Breast epithelium (tissue), 4 donors: ENCODE results near the gene RBM4. TPM values are rescaled to one million over a fixed set of nuclear protein-coding genes. Genes with fewer than 3 reads are reported as not detected.

Experiments
- DNase-seq, 2 donors: peaks; one replicate each; pipeline ENCODE4 v3.0.0-alpha.2; 2019; ENCODE audit warnings: low spot score in 2 of 2
- H3K27ac ChIP-seq, 2 donors: fragments of 200-600 bp; sonication (generic) in 1 of 2; one replicate each; pipeline ENCODE4 v1.5.1; 2016 to 2019; ENCODE audit warnings: mild to moderate bottlenecking in 1 of 2
- H3K27me3 ChIP-seq, 2 donors: fragments of 200-600 bp; sonication (generic) in 1 of 2; one replicate each; pipeline versions ENCODE4 v1.5.1 to v1.6.0; 2017 to 2019; ENCODE audit warnings: control low read depth in 1 of 2, mild to moderate bottlenecking in 1 of 2
- H3K36me3 ChIP-seq: fragments of 200-600 bp; one replicate; pipeline ENCODE4 v1.5.1; 2019
- H3K4me1 ChIP-seq, 2 donors: fragments of 200-600 bp; sonication (generic); one replicate each; pipeline ENCODE4 v1.5.1; 2016 to 2019; ENCODE audit warnings: control low read depth in 1 of 2
- H3K4me3 ChIP-seq, 3 donors: fragments of 200-600 bp; sonication (generic); 1 replicate in 2 of 3; 2 replicates in 1 of 3; pipeline ENCODE4 v1.5.1; 2016 to 2019; ENCODE audit warnings: mild to moderate bottlenecking in 3 of 3, moderate library complexity in 2 of 3
- H3K9me3 ChIP-seq, 2 donors: fragments of 200-600 bp; sonication (generic) in 1 of 2; one replicate each; pipeline ENCODE4 v1.5.1; 2016 to 2019; ENCODE audit warnings: control low read depth in 1 of 2
- POLR2A ChIP-seq: fragments of 450-650 bp; IDR thresholded peaks from one replicate; pipeline ENCODE4 v1.6.1; 2016; ENCODE audit warnings: antibody characterized with exemption, mild to moderate bottlenecking, moderate library complexity
- POLR2AphosphoS5 ChIP-seq, 3 donors: sonication (generic); formaldehyde crosslinking; IDR thresholded peaks; one replicate each; pipeline ENCODE4 v1.6.1; 2017; ENCODE audit warnings: antibody characterized with exemption in 3 of 3
- intact Hi-C: fragments of 100-400 bp; cut with DNase I; formaldehyde crosslinking; loops from one replicate; pipeline ENCODE4 v1.15.1; 2023; ENCODE audit warnings: low total_unique reads
- total RNA-seq, 3 donors: library from RNA; depleted of rRNA; stranded (reverse); fragments of >200 nt; gene quantifications; one replicate each; pipeline ENCODE4 v1.1.0, GENCODE V29; 2016
- TF ChIP-seq, protein P1 (sequence below), 3 donors: fragments of 450-650 bp; IDR thresholded peaks; one replicate each; pipeline ENCODE4 v1.5.1; 2016 to 2017; ENCODE audit warnings: antibody characterized with exemption in 3 of 3, mild to moderate bottlenecking in 3 of 3, moderate library complexity in 3 of 3

The RBM4 gene
- total RNA-seq, 3 donors from 2014 or later, result 73.9 to 98.3 (median 81.0) TPM

DNA sequence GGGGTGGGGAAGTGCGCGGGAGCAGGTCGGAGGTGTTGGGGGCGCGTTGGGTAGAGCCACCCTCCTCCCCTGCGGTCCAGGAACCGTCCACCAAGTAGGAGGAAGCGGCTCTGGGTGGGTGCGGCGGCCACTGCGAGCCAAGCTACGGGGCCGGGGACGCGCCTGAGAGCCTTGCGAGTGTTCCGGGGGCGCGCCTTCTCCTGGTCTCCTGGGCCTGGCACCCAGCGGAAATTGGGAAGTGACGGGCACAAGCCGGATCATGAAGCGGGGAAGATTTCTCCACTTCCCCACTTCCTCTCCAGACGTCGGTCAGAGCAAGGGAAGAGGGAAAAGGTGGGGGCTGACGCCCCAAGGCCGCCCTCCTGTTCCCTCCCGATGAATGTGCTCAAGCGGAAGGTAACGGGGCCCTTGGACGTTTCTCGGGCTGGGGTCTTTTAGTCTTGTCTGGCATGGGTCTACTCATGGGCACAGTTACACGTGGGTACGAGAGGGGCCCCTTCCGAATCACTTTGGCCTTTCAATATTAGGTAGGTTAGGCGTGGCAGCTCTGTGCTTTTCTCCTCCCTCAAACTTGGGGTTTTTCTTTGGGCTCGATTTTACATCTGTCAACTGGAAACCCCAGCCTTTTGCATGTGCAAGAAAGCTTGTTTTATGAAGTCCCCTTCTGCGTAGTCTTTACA, 21.2 kb upstream of the RBM4 start:
- intact Hi-C loops, result no loop called here
- Histone ChIP-seq H3K36me3 (no peaks in the 10 kb centered on the region), H3K4me1 (peaks cover under 1 to 3% of the 10 kb centered on the region in 2 donors), H3K27ac (peak overlapping the region; percentile 89 to 98), H3K9me3 (no peaks in the 10 kb centered on the region), H3K4me3 (peak overlapping the region; percentile 66 to 94 (median 68)), H3K27me3 (no peaks in the 10 kb centered on the region)
- no peak for TF ChIP-seq POLR2AphosphoS5 (IDR thresholded peaks at IDR 0.05)
- TF ChIP-seq POLR2A, result no peak
- TF ChIP-seq, protein P1, sequence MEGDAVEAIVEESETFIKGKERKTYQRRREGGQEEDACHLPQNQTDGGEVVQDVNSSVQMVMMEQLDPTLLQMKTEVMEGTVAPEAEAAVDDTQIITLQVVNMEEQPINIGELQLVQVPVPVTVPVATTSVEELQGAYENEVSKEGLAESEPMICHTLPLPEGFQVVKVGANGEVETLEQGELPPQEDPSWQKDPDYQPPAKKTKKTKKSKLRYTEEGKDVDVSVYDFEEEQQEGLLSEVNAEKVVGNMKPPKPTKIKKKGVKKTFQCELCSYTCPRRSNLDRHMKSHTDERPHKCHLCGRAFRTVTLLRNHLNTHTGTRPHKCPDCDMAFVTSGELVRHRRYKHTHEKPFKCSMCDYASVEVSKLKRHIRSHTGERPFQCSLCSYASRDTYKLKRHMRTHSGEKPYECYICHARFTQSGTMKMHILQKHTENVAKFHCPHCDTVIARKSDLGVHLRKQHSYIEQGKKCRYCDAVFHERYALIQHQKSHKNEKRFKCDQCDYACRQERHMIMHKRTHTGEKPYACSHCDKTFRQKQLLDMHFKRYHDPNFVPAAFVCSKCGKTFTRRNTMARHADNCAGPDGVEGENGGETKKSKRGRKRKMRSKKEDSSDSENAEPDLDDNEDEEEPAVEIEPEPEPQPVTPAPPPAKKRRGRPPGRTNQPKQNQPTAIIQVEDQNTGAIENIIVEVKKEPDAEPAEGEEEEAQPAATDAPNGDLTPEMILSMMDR (IDR thresholded peaks at IDR 0.05), result no peak
- peak; percentile 64 to 69 for DNase-seq

DNA sequence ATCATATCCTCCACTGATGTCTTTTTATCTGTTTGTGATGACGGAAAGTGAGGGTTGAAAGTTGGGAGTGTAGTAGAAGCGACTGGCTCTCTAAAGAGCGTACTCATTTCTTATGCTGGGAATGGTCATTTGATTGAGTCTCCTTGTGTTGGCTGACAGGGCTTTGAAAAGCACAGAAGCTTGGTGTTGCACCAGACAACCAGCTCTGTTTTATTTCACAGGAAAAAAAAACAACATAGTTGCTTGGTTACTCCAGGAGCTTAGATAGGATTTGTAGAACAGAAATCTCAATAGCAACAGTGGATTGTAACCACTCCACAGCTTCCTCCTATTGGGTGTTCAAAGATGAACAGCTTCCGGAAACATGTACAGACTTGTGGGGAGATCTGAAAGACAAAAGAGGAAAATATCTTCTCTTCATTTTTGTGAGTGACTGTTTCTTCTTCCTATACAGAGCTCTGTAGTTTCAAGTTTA, 19.4 kb upstream of the RBM4 start:
- TF ChIP-seq POLR2A, result no peak
- peak in 1 of 3 donors; percentile 27 for TF ChIP-seq POLR2AphosphoS5 (IDR thresholded peaks at IDR 0.05)
- intact Hi-C loops, result no loop called here
- DNase-seq, result no peak
- H3K27ac ChIP-seq, result peak overlapping the region; percentile 89 to 98
- H3K27me3 ChIP-seq, result no peaks in the 10 kb centered on the region
- H3K4me1 ChIP-seq, result peaks cover 3 to 9% of the 10 kb centered on the region in 2 donors
- no peaks in the 10 kb centered on the region for H3K9me3 ChIP-seq
- H3K4me3 ChIP-seq, result peak overlapping the region; percentile 66 to 94 (median 68)
- no peaks in the 10 kb centered on the region for H3K36me3 ChIP-seq

DNA sequence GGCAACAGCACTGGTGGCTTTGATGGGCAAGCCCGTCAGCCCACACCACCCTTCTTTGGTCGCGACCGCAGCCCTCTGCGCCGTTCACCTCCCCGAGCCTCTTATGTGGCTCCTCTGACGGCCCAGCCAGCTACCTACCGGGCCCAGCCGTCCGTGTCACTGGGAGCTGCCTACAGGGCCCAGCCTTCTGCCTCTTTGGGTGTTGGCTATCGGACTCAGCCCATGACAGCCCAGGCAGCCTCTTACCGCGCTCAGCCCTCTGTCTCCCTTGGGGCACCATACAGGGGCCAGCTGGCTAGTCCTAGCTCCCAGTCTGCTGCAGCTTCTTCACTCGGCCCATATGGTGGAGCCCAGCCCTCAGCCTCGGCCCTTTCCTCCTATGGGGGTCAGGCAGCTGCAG, 14.1 kb upstream of the RBM4 start:
- H3K9me3 ChIP-seq, result no peaks in the 10 kb centered on the region
- no peak overlapping the region for H3K4me3 ChIP-seq
- H3K27me3 ChIP-seq, result no peaks in the 10 kb centered on the region
- no peak for TF ChIP-seq POLR2AphosphoS5 (IDR thresholded peaks at IDR 0.05)
- TF ChIP-seq, protein P1 (IDR thresholded peaks at IDR 0.05), result no peak
- TF ChIP-seq POLR2A, result no peak
- H3K27ac ChIP-seq, result no peak overlapping the region
- intact Hi-C loops, result no loop called here
- H3K4me1 ChIP-seq, result peaks cover 0 to 9% of the 10 kb centered on the region in 2 donors
- DNase-seq, result no peak
- no peaks in the 10 kb centered on the region for H3K36me3 ChIP-seq

DNA sequence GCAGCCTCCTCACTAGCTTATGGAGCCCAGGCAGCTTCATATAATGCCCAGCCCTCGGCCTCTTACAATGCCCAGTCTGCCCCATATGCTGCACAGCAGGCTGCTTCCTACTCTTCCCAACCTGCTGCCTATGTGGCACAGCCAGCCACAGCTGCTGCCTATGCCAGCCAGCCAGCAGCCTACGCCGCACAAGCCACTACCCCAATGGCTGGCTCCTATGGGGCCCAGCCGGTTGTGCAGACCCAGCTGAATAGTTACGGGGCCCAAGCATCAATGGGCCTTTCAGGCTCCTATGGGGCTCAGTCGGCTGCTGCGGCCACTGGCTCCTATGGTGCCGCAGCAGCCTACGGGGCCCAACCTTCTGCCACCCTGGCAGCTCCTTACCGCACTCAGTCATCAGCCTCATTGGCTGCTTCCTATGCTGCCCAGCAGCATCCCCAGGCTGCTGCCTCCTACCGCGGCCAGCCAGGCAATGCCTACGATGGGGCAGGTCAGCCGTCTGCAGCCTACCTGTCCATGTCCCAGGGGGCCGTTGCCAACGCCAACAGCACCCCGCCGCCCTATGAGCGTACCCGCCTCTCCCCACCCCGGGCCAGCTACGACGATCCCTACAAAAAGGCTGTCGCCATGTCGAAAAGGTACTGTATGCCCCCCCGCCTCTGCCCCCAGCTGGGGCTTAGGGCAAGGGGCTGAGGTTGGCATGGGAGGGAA, 13.3 kb upstream of the RBM4 start:
- peaks cover 0 to 9% of the 10 kb centered on the region in 2 donors for H3K4me1 ChIP-seq
- no peak overlapping the region for H3K27ac ChIP-seq
- TF ChIP-seq POLR2AphosphoS5 (IDR thresholded peaks at IDR 0.05) (no peak), POLR2A (no peak)
- TF ChIP-seq, protein P1 (IDR thresholded peaks at IDR 0.05), result no peak
- no peaks in the 10 kb centered on the region for H3K36me3 ChIP-seq
- no peaks in the 10 kb centered on the region for H3K9me3 ChIP-seq
- no peak for DNase-seq
- H3K4me3 ChIP-seq, result no peak overlapping the region
- no peaks in the 10 kb centered on the region for H3K27me3 ChIP-seq
- intact Hi-C loops, result no loop called here

DNA sequence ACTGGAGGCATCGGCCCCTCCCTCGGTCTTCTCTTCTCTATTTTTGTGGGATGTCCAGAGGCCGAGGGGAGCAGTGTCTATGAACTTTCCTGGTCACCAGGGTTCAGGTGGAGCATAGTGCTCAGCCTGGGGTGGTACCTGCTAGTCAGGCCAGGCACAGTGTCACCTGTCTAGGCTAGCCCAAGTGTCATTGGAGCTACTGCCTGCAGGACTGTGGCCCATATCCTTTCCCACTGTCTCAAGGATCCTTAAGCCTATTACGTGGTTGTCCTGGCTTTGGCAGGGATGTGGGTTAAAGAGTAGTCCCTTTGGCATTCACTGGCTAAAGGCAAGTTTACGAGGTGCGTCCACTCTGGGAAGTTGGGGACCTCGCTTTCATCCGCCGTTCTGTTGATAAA, 12.8 kb upstream of the RBM4 start:
- H3K27me3 ChIP-seq, result no peaks in the 10 kb centered on the region
- DNase-seq, result no peak
- intact Hi-C loops, result no loop called here
- no peaks in the 10 kb centered on the region for H3K9me3 ChIP-seq
- peaks cover 0 to 9% of the 10 kb centered on the region in 2 donors for H3K4me1 ChIP-seq
- H3K36me3 ChIP-seq, result no peaks in the 10 kb centered on the region
- no peak overlapping the region for H3K4me3 ChIP-seq
- H3K27ac ChIP-seq, result no peak overlapping the region
- TF ChIP-seq POLR2AphosphoS5 (IDR thresholded peaks at IDR 0.05), result no peak
- TF ChIP-seq, protein P1 (IDR thresholded peaks at IDR 0.05), result no peak
- TF ChIP-seq POLR2A, result no peak
